ENCODE results near the gene BDKRB2. TPM values are rescaled to one million over a fixed set of nuclear protein-coding genes. Genes with fewer than 3 reads are reported as not detected.

The BDKRB2 gene
- total and polyA plus RNA-seq, 2 of the 4 experiments (the other 2 are of a cell fraction): 60.9 to 73.1 TPM

GRCh38 chr14:96178461-96179321, 25.9 kb upstream of the BDKRB2 start:
- peak overlapping the region; percentile 62; the same call in 1 of the 2 replicates for H3K27ac ChIP-seq (ENCODE audit: insufficient read depth, low read length)
- ATAC-seq (ENCODE audit: low read depth) (peak; percentile 4; the same call in 1 of the 2 replicates), DNase-seq (peak; percentile 62)
- no peak overlapping the region for H3K4me3 ChIP-seq (ENCODE audit: insufficient read depth, low read depth, low read length)
- 0 out of 2 replicates have a peak overlapping the region, but pooled peaks have one; percentile 64 for H3K23ac ChIP-seq (ENCODE audit: low read depth, low read length)
- H2BK20ac ChIP-seq (ENCODE audit: low read depth, low read length): peak overlapping the region; percentile 86
- peak overlapping the region; percentile 88 for H2BK120ac ChIP-seq (ENCODE audit: low read depth, low read length)
- no peaks in the 10 kb centered on the region for H3K79me1 ChIP-seq (ENCODE audit: low read depth in 1 of 2, low read length in 2 of 2)
- H4K91ac ChIP-seq (ENCODE audit: insufficient read depth, low read depth, low read length): peak overlapping the region; percentile 80
- H4K5ac ChIP-seq (ENCODE audit: low read depth, low read length): peak overlapping the region; percentile 87
- no peaks in the 10 kb centered on the region for H3K27me3 ChIP-seq (ENCODE audit: control insufficient read depth, insufficient read depth, low read length)
- peak overlapping the region; percentile 63 for H2BK5ac ChIP-seq (ENCODE audit: low read depth, low read length, poor library complexity, severe bottlenecking)
- in situ Hi-C loops (cut with MboI; ENCODE audit: low sequenced_read_pairs): no loop called here
- peak overlapping the region; percentile 58 for H3K14ac ChIP-seq (replicated peaks; ENCODE audit: low read depth, low read length)
- H3K56ac ChIP-seq (ENCODE audit: extremely low read depth, insufficient read depth, low read length): no peak overlapping the region
- H3K4me1 ChIP-seq (ENCODE audit: control insufficient read depth, insufficient read depth, low read length): peaks cover 30% of the 10 kb centered on the region
- H3K9me3 ChIP-seq (ENCODE audit: control insufficient read depth, insufficient read depth, low read length): no peaks in the 10 kb centered on the region
- no peaks in the 10 kb centered on the region for H3K36me3 ChIP-seq (ENCODE audit: control insufficient read depth, insufficient read depth, low read length)
- 91% methylated on average over 4 of the region's 10 CpGs; no CpG with 5 or more reads in 1 of the 2 experiments for WGBS, 2 experiments (ENCODE audit: extremely low coverage in 2 of 2, insufficient read length in 1 of 2)
- H2AFZ ChIP-seq (replicated peaks; ENCODE audit: low read length, poor library complexity): peak overlapping the region; percentile 61
- H3K4me2 ChIP-seq (ENCODE audit: low read depth, low read length): no peak overlapping the region
- H3K4ac ChIP-seq (ENCODE audit: low read depth, low read length): peak overlapping the region; percentile 69
- H2AK5ac ChIP-seq (ENCODE audit: low read depth, low read length): peak overlapping the region; percentile 92
- intact Hi-C loops (cut with micrococcal nuclease): no loop called here
- POLR2A ChIA-PET (ENCODE audit: unreplicated experiment): no interaction called here
- no peak for TF ChIP-seq CEBPB (IDR thresholded peaks at IDR 0.05; ENCODE audit: low read depth, low read length)
- TF ChIP-seq BHLHE40 (IDR thresholded peaks at IDR 0.05; ENCODE audit: low read depth, low read length): peak; percentile 59
- peaks cover 15% of the 10 kb centered on the region for H3K9me1 ChIP-seq (ENCODE audit: insufficient read depth, low read length)
- dilution Hi-C loops (cut with HindIII; ENCODE audit: low sequenced_read_pairs, unreplicated experiment): no loop called here
- peak overlapping the region; percentile 32; the same call in 1 of the 2 replicates for H3K9ac ChIP-seq (ENCODE audit: low read depth, low read length)
- H3K18ac ChIP-seq (ENCODE audit: low read depth, low read length): peak overlapping the region; percentile 80
- BruUV-seq (replicated peaks): no TSS peak
- peak overlapping the region; percentile 8 for H2AK9ac ChIP-seq (replicated peaks; ENCODE audit: low read depth, low read length, poor library complexity)
- H4K20me1 ChIP-seq (ENCODE audit: insufficient read depth, low read length): no peaks in the 10 kb centered on the region
- peak overlapping the region in 1 of 2 experiments; percentile 73; a peak in 3 of 4 replicates for H4K8ac ChIP-seq (ENCODE audit: low read depth in 2 of 2, low read length in 2 of 2)
- CTCF ChIA-PET: interaction anchor here (0.8 kb wide), 1 partner anchor 10 kb away, joined by 5 read pairs; no protein-coding TSS in a partner anchor
- H2BK15ac ChIP-seq (ENCODE audit: low read depth, low read length): peak overlapping the region; percentile 91; the same call in 2 of the 3 replicates

All from IMR-90 (cell line).